ENCODE measurements around the gene ARL3. TPM values are rescaled to one million over a fixed set of nuclear protein-coding genes. Genes with fewer than 3 reads are reported as not detected.
A peak's percentile ranks its signal among the peaks of the same experiment; 100 is the strongest.

Gene ARL3
- total RNA-seq, 1 donor from 2014 or later, result 34.6 TPM

GRCh38 chr10:102653060-102653459, 61.1 kb downstream of the ARL3 start:
- Mint-ChIP-seq H3K27me3 (ENCODE audit: low read depth) (no peaks in the 10 kb centered on the region), H3K4me1 (peaks cover 50% of the 10 kb centered on the region), H3K27ac (ENCODE audit: unreplicated experiment) (peak overlapping the region; percentile 83), H3K4me3 (peak overlapping the region; percentile 8), H3K9me3 (no peaks in the 10 kb centered on the region), H3K36me3 (ENCODE audit: low read depth) (peaks cover 10% of the 10 kb centered on the region)
- no peak for DNase-seq (ENCODE audit: low read depth, low spot score)
- TF ChIP-seq CTCF (conservative IDR thresholded peaks at IDR 0.05), result no peak

GRCh38 chr10:102652170-102652916, 61.9 kb downstream of the ARL3 start:
- no peak overlapping the region for H3K27ac Mint-ChIP-seq (ENCODE audit: unreplicated experiment)
- TF ChIP-seq CTCF (conservative IDR thresholded peaks at IDR 0.05), result no peak
- peaks cover 9% of the 10 kb centered on the region for H3K36me3 Mint-ChIP-seq (ENCODE audit: low read depth)
- H3K27me3 Mint-ChIP-seq (ENCODE audit: low read depth), result no peaks in the 10 kb centered on the region
- no peaks in the 10 kb centered on the region for H3K9me3 Mint-ChIP-seq
- peak overlapping the region; percentile 64 for H3K4me3 Mint-ChIP-seq
- H3K4me1 Mint-ChIP-seq, result peaks cover 57% of the 10 kb centered on the region
- no peak for DNase-seq (ENCODE audit: low read depth, low spot score)

DNA sequence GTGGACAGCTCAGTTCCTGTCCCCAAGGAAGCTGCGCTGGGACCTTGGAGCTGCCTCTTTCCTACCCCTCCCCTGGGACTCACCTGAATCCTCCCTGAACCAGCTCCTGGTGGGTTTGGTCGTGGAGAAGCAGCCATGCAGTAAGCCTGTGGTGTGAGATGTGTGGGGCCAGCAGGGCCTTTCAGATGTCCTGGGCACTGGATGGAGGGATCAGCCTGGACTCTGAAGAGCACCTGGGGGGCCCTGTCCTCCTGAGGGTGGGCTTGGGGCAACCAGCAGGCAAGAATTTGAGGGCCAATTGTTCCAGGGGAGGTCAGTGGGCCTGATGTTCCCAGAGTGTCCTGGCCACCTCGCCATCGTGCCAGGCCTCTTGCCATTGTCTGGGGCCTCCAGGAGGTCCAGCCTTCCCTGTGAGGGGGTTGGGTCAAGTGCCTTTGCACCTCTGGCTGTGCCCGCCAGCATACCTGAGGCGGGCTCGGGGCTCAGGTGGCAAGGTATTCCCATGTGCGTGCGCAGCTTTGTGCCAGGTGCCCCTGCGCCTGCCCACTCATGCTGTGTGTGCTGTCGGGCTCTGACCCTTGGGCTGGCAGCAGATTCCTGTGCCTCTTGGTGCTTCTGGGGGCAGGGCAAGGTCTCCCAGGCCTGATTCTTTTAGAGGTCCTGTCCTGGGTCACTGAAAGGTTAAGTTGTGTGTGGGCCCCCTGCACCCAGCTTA, 62.6 kb downstream of the ARL3 start:
- TF ChIP-seq CTCF (conservative IDR thresholded peaks at IDR 0.05), result no peak
- peak overlapping the region; percentile 64 for H3K4me3 Mint-ChIP-seq
- H3K36me3 Mint-ChIP-seq (ENCODE audit: low read depth), result peaks cover 7% of the 10 kb centered on the region
- H3K9me3 Mint-ChIP-seq, result no peaks in the 10 kb centered on the region
- H3K27ac Mint-ChIP-seq (ENCODE audit: unreplicated experiment), result peak overlapping the region; percentile 50
- no peak for DNase-seq (ENCODE audit: low read depth, low spot score)
- peaks cover 64% of the 10 kb centered on the region for H3K4me1 Mint-ChIP-seq
- no peaks in the 10 kb centered on the region for H3K27me3 Mint-ChIP-seq (ENCODE audit: low read depth)

- Mint-ChIP-seq H3K27me3 (ENCODE audit: low read depth) (no peaks in the 10 kb centered on the region), H3K27ac (ENCODE audit: unreplicated experiment) (peak overlapping the region; percentile 50), H3K36me3 (ENCODE audit: low read depth) (peaks cover 7% of the 10 kb centered on the region), H3K4me1 (peaks cover 72% of the 10 kb centered on the region), H3K4me3 (peak overlapping the region; percentile 98), H3K9me3 (no peaks in the 10 kb centered on the region)
- no peak for TF ChIP-seq CTCF (conservative IDR thresholded peaks at IDR 0.05)
- no peak for DNase-seq (ENCODE audit: low read depth, low spot score)
These were observed 63.3 kb downstream of the ARL3 start for GRCh38 chr10:102650655-102651454.

DNA sequence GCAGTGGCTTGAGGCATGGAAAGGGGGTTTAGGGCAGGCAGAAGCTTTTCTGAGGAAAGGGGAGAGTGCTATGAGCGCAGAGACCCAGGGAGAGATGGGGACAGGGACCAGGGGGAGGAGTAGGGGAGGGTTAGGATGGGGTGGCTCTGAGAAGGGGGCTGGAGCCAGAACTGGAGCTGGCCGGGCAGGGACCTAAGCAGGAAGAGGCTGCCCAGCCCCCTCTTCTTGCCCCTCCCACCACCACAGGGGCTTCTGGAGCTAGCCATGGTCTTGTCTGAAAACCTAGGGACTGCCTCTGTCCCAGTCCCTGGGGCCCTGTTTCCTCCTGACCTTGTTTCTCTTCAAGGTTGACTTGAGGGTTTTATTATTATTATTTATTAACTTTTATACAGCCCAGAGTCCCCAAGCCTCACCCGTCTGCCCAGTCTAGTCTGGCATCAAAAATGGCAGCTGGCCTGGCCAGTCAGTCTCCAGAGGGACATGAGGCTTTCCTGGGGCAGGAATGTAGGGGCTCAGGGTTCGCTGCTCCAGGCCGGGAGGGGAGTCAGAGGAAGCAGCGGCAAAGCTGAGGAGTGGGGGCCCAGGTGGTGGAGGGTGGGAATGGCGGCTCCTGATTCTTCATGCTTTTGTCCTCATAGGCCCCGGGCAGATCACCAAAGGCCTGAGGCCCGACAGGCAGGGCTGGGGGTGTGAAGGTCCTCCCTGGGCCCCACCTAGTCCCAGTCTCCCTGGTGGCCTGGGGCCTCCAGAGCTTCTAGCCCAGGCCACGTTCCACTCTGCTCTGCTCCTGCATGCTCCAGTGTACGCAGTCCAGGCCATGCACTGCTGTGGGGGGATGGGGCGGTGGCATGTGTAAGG, 64.2 kb downstream of the ARL3 start:
- peaks cover 3% of the 10 kb centered on the region for H3K27me3 Mint-ChIP-seq (ENCODE audit: low read depth)
- DNase-seq (ENCODE audit: low read depth, low spot score), result no peak
- peaks cover 75% of the 10 kb centered on the region for H3K4me1 Mint-ChIP-seq
- no peaks in the 10 kb centered on the region for H3K9me3 Mint-ChIP-seq
- no peak for TF ChIP-seq CTCF (conservative IDR thresholded peaks at IDR 0.05)
- H3K36me3 Mint-ChIP-seq (ENCODE audit: low read depth), result peaks cover 3% of the 10 kb centered on the region
- peak overlapping the region; percentile 95 for H3K27ac Mint-ChIP-seq (ENCODE audit: unreplicated experiment)
- peak overlapping the region; percentile 98 for H3K4me3 Mint-ChIP-seq

Measured in neural crest cell (in vitro differentiated cells).